HG03520 (cell line): Measurements from ENCODE around the gene COG6.

Source experiments
- ATAC-seq: cut with Tn5 transposase; IDR thresholded peaks from one replicate; pipeline ENCODE4 v1.9.1; 2021; ENCODE audit warnings: mild to moderate bottlenecking, moderate library complexity; ENCODE audit not compliant: unreplicated experiment

Gene COG6

DNA sequence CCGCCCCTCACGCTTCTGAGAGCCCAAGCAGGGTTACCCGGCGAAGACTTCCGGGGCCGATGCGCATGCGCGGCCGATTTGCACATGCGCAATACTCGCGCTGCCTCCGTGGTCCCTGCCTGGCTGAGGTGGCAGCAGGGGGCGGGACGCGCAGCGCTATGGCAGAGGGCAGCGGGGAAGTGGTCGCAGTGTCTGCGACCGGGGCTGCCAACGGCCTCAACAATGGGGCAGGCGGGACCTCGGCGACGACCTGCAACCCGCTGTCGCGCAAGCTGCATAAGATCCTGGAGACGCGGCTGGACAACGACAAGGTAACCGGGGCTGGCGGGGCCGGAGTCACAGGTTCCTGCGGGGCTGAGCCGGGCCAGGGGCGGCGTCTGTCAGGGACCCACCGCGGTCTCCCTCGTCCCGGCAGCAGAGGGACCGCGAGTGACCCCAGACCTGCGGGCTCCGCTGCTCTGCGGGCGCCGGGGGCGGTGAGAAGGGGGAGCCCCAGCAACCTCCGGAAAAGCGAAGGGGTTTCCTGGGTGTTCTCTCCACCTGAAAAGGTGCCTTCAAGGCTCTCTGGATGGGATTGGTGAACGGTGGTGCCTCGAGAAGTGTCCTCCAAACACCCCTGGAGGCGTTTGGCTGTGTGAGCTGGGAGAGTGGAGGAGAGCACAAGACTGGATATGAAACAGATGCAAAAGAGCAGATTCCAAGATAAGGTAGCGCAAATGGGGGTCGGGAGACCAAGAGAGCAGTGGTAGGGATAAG lies at the start of gene COG6:
Gene COG6, plus strand, starts transcription at position 94 of the 756 bp plus-strand sequence. Its CDS starts 65 bp downstream, at position 159.
- peak; percentile 90 for ATAC-seq

DNA sequence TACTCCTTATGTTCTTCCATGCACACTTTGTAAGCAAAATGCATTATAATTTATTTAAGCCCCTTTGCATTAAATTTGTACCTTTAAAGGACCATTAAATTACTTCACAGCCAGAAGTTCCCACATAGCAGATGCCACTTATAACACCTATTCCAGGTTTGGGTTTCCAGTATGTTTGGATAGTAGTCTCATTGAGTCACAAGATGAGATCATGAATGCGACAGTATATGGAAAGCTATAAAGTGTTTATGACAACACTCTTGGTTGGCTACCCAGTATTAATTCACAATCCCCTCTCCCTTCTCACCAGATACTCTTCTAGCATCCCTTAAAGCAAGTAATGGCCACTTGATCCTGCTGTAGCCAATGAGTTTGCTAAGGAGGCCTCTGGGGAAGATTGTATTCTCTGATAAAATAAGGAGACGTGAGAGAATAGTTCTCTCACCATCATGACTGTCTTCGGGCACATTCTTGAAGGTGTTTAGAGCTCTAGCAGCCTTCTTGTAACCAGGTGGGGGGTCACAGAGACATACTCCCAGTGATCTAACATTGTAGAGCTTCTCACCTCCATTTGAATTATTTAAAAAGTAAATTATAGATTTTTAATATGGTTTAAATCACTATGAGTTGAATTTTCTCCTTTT lies 49.7 kb upstream of the COG6 start:
- ATAC-seq = no peak

DNA sequence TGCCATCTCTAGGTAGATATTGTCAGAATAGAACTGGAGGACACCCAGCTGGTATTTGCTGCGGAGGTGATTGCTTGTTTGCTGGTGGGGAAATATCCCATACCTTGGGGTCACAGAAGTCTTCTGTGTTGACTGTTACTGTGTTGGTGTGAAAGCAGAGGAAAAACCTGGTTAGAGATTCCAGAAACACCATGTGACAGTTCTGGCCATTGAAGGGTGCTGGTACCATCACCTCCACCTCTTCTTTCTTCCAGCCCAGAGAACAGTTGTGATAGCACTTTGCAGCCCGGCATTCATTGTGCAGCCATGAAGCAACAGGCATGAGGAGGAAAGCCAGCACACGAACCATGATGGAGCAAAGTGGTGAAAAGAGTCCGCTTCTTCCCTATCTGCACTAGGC lies 47.6 kb upstream of the COG6 start:
- ATAC-seq = no peak

DNA sequence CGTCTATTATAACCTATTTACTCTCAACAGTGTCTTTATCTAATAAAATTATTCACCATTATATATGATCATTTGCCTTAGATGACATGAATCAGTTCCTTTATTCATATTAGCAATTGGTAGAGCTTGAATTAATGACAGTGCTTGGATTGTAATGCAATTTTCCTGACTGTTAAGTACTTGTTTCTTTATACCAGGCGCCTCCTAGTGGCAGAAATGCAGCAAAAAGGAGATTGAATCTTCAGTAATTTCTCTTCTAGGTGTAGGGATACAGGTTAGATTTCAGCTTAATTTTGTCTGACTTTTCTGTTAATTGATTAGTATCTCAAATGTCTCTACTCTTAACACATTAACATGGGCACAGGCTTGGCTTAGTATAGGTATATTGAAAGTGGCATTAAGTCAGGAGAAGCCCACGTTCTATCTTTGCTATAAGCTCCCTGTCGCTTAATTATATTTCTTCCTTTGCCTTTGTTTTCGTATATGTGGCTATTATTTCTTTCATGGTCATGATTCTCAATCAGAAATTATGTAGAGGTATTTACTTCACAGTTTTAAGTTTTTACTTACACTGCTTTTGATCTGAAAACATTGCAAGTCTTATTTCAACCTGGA lies 43.3 kb upstream of the COG6 start:
- no peak for ATAC-seq

DNA sequence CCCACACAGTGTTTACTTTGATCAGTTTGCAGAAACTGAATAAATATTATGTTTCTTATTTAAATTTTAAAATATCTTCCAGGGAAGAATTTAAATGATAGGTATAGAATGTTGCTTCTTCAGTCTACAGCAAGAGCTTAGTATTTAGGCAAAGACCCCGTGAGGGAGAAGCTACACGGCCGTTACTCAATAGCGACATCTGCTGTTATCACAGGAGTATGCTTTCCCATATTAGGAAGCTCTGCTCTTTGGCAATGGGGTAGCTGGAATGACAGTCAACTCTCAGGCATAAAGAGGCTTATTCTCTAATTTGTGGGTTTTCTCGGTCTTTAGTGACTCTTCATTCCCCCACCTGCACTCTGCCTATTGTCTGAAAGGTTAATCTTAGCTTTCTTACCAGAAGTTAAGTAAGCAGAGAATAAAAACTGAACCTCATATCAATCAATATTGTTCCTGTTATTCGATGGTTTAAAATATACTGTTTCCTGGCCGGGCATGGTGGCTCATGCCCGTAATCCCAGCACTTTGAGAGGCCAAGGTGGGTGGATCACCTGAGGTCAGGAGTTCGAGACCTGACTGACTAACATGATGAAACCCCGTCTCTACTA lies 39.3 kb upstream of the COG6 start:
- no peak for ATAC-seq

DNA sequence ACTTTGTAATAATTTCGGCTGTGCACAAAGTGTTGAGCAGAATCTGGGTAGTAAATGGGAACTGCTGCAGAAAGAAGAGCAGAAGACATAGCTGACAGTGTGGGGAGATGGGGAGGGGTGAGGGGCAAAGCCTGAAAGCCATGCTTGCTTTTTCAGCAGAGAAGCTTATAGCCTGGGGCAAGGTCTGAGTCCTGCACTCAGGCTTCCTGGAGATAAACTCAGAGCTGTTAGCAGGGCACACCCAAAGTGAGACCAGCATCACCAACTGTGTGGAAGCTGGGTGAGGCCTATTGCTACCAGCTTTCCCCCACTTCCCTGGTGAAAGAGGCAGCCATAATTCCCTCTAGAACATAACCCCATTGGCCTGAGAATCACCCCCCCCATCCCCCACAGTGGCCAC lies 36.9 kb upstream of the COG6 start:
- no peak for ATAC-seq

- no peak for ATAC-seq
Observed at GRCh38 chr13:39623466-39623865, 32.0 kb upstream of the COG6 start.

DNA sequence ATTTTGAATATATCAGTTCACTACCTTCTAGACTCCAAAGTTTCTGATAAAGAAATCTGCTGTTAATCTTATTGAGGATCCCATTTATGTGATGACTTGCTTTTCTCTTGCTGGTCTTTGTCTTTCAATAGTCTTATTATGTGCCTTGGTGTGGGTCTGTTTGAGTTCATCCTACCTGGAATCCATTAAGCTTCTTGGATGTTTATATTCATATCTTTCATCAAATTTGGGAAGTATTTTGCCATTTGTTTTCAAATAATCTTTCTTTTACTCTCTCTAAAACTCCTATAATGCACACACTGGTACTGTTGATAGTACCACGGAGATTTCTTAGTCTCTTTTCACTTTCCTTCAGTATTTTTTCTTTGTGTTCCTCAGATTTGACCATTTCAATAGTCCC lies 24.2 kb upstream of the COG6 start:
- no peak for ATAC-seq

DNA sequence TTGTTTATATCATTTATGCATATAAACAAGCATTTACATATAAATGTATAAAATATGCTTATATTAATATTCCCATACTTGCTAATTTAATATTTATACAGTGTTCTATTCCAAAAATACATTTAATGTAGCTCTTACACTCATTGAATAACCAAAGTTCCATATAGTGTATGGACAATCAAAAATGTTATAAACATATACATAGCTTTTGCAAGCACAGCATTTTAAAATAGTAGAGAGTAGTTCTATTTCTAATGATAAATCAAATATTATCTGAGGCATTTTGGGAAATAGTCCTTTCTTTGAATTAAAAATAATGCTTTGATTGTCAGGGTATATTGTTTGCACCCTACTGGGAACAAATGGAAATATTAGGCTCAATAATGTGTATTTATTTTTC lies 22.5 kb upstream of the COG6 start:
- ATAC-seq = no peak

DNA sequence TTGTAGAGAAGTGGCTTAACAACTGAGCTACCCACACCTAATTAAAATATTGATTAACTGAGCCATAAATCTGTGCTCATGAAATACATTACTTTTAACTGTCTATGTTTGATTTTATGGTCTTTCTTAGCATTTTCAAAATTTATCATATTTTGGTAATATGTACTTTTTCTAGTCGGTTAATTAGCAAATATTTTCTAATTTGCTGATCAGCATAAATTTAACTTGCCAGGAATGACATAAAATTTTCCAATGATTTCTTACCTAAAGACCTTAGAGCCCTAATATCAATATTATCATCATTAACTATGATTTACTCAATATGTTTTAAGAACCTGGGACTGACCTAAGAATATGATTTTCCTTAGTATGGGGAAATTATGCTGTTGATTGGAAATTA lies 19.9 kb upstream of the COG6 start:
- no peak for ATAC-seq

- ATAC-seq = no peak
Observed at GRCh38 chr13:39637890-39638289, 17.6 kb upstream of the COG6 start.

DNA sequence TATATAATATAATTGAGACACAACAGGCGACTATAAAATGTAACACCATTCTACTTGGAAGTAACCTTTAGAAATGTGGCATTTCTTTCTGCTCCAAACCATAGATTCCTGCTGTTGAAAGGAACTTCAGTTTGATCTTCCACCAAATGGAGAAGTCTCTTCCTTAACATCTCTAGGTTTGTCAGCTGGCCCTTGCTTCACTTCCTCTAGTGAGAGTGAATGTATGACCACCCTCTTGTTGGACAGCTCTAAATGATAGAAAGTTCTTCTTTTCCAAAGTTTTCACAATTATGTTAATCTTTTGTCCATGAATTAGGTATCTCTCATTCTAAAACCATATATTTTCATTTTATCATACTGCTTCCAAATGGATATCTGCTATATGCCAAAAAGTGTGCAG lies 13.8 kb upstream of the COG6 start:
- no peak for ATAC-seq

DNA sequence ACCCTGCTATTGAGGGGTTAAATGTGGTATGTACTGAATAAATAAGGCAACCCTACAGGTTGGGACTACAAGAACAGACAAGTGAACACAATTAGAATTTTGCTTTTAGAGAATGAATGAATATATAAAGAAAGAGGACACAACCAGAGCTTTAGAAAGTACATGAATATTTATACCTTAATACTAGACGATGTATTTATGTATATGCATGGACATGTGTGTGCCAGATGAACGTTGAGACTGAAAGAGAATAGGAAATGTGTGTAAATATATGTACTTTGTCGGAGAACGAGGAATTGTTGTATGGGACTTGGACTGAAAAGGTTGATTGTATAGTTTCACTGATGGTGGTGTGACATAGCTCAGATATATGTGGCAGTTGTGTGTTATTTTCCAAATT lies 9.3 kb upstream of the COG6 start:
- ATAC-seq = no peak

DNA sequence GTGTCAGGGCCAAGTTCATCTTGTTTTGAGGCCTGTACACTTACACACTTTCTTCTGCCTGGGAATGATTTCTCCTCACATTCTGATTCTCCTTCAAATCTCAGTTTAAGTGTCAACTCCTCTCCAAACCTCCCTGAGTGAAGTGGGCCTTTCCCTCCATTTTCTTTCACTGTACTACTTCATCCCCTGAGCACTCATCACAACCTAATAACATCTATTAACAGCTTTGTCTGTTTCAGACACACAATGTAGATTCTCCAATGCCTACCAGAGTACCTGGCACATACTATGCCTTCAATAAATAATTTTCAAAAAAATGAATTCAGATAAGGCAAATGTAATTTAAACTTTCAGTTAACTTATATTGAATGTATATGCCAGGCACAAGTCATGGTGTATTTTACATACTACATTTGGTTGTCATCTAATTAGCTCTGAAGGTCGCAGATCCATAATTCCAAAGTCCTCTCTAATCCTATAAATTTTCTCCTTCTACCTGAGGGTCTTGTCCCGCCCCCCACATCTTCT lies 357 bp upstream of the COG6 start:
- ATAC-seq = peak; percentile 9

- no peak for ATAC-seq
Observed at GRCh38 chr13:39656325-39656677, 839 bp downstream of the COG6 start.

- ATAC-seq = no peak
Observed at GRCh38 chr13:39663508-39663907, 8.0 kb downstream of the COG6 start.

- no peak for ATAC-seq
Observed at GRCh38 chr13:39663958-39664357, 8.5 kb downstream of the COG6 start.

DNA sequence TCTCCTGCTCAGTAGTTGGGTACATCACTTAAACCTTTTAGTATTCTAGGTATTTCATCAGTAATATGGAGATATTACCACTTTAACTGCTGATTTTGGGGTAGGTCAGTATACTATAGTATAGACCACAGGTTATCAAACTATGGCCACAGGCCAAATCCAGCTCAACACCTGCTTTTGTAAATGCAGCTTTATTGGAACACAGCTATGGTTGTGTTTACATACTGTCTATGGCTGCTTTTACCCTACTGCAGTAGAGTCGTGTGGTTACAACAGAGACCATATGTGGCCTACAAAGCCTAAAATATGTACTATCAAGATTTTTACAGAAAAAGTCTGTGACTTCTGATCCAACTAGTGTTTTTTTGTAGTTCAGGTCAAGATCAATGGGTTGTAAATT lies 10.3 kb downstream of the COG6 start:
- ATAC-seq = no peak

DNA sequence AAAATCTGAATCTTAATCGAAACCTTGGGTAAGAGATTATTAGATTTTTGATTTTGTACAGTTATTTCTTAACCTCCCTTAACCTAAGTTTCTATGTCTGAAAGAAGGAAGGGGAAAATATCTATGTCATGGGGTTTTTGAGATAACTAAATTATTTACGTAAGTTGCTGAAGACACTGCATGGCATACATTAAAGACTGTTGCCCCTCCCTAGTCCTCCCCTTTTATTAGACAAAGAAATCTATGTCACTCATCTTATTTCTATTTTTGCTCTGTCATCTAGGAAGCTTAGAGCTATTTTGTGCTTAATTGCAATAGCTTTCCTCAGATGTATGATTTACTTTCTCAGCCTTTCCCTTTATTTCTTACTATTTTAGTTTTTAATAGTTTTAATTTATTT lies 15.0 kb downstream of the COG6 start:
- ATAC-seq = no peak

- ATAC-seq = no peak
Observed at GRCh38 chr13:39672378-39673132, 17.1 kb downstream of the COG6 start.

DNA sequence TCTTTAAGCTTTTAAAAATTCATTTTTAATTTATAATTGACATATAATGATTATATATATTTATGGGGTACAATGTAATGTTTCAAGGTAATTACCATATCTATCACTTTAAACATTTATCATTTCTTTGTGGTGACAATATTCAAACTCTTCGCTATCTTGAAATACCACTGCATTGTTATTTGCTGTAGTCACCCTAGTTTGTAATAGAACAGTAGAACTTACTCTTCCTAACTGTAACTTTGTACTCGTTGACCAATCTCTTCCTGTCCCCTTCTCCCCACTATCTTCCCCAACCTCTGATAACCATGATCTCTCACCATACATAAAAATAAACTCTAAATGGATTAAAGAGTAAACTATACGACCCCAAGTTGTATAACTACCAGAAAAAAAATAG lies 20.4 kb downstream of the COG6 start:
- no peak for ATAC-seq
